ENCODE results near the gene NBPF4.
"Not testable (repeated sequence)": the region's sequence is repeated elsewhere in the genome, so short reads cannot be mapped to it uniquely, and the experiment has no call there.

- not testable (repeated sequence) for TF ChIP-seq CTCF (conservative IDR thresholded peaks at IDR 0.05); ZFX (IDR thresholded peaks at IDR 0.05)
These were observed 16.1 kb downstream of the NBPF4 start for GRCh38 chr1:108227772-108228171.
